GM21576 (cell line): ENCODE data around the gene TFAM.

ENCODE experiments used
- ATAC-seq: cut with Tn5 transposase; IDR thresholded peaks from one replicate; pipeline ENCODE4 v1.9.1; 2021; ENCODE audit warnings: mild to moderate bottlenecking, moderate library complexity; ENCODE audit not compliant: unreplicated experiment

The TFAM gene

DNA sequence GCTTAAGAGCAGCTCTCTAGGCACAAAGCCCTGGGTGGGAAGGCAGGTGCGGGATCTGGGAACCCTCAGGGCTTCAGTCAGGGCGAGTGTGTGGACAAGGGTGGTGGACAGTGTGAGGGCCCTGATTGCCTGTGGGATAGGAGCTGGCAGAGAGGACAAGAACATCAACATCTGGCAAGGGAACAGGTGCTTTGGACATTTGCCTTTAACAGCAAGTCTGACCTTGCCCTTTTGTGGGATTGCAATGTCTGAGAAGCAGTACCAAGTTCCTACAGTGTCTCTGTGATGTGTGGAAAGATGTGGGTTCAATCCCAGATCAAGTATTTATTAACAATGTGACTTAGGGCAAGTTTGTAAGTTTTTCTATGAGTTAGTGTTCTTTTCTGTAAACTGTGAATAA is 46.7 kb downstream of the TFAM start:
- no peak for ATAC-seq

DNA sequence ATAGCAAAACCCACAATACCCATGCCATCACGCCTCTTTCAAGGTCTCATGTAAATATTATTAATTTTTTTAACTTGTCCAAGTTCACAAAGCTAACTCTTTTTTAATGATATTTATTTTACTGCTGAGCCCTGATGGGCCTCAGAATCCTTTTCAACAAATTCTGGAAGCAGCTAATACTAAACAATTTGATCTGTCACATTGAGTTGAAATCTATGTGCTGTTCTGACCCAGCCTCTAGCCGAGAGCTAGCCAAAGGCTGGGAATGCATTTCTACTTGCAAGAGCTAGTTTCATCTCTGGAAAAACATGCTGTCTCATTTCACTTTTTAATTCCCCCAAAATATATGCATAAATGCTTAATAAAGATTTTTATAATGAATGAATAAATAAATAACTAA is 47.9 kb downstream of the TFAM start:
- no peak for ATAC-seq

DNA sequence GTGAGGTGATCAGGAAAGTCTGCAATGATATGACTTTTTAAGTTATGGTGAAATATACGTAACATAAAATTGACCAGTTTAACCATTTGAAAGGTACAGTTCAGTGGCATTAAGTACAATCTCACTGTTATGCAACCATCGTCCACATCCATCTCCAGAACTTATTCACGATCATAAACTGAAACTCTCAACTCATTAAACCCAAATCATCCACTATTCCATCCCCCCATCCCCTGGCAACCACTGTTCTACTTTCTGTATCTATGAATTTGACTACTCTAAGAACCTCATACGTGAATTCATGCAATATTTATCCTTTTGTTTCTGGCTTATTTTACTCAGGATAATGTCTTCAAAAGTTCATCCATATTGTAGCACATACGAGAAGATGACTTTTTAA is 48.4 kb downstream of the TFAM start:
- no peak for ATAC-seq

DNA sequence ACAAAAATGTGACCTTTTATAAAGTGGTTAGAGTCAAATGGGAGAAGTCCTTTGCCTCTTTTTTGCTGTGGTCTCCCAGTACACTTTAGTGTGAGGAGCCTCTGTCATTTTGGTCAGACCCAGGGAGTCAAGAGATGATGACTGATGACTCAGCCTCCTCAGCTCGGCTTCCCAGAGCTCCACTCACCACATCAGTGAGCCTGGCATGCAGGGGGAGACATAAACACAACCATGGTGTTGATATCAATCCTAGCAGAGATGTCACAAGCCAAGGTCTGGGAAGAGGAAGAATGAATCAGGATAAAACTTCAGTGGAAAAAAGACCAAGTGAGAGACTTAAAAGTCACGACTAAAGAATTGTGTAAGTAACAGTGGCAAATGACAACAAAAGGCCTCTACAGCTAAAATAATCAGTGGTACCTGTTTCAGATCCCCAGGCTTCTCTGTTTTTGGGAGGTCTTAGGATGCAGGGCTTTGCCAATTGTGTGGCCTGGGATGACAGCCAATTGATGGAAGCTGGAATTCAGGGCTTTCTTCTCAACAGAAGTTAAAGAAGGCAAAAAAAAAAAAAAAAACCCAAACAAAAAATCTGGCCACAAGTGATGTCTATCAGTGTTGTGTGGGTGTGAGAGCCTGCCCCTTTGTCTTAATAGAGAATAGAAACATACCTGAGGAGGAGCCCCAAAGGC is 50.2 kb downstream of the TFAM start:
- no peak for ATAC-seq

DNA sequence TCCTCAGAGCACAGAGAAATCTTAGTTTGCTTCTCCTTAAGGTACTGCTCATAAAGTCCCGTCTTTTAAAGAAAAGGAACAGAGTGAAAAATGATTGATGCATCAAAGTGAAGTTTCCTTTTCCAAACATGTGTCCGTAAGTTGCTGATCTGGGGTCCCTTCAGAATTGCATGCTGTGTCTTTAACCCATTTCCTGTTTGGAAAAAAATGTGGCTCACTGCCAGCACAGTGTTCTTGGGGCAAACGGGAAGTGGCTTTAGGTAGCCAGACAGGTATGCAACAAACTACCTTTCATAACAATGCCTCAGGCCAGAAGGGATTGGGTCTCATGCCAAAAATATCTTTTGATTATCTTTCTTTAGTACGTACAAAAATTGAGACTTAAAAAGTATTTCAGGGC is 50.9 kb downstream of the TFAM start:
- ATAC-seq = no peak

DNA sequence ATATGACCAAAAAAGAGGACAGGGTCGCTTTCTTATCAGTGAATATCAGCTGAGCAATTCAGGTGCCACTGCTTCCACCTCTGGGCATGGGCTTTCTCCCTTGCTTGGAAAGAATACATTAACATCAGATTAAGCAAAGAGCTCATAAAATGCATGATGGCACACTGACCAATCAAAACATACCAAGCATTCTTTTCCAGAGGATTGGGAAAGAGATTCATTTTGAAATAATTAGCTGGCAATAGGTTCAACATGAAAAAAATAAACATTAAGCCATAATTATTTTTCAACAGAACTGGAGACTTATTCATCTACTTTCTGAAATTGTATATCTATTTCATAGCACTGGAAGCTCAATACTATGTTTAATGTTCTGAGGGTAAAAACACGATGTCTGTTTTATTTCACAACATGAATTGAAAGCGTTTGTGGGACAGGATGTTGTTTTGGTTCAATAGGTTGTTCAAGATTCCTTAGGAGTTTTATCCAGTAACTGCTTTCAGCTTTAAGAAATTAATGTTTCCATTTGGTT is 53.2 kb downstream of the TFAM start:
- ATAC-seq = no peak

DNA sequence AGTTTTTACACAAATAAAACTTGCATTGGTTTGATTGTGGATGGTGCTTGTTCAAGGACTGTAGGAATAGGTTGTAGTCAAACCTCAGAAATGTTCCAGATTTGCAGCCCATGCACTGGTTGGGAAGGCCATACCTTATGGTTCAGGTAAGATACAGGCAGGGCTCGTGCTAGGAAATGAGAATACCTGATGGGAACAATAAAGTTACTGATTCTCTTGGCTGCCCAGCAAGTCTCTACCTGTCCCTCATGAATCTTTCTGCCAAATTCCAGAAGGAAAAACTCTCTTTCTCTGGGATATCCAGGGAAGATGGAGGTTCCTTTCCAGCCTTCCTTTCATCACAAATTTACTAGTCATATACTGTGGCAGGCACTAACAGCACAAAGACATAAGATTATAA is 53.8 kb downstream of the TFAM start:
- ATAC-seq = no peak

DNA sequence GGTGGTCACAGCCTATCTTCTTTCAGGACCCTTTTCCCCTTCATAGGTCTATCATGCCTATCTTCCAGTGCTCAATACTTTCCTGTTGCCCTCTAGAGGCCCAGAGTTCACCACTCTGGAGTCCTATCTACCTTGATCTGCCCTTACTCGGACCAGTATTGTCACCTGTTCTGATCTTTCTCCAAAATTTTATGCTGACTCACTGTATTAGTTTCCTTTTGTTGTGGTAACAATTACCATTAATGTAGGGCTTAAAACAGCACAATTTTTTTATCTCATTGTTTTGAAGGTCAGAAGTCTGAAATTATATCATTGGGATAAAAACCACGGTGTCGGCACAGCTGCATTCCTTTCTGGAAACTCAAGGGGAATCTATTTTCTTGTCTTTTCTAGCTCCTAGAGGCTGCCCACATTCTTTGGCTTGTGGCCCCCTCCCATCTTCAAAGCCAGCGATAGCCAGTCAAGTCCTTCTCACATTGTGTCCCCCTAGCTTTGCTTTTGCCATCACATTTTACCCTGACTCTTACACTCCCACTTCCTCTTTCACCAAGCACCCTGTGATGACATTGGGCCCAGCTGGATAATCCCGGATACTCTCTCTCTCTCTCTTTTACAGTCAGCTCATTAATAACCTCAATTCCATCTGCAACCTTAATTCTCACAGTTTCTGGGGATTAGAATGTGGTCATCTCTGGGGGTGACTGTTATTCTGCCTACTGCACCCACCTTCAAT is 54.6 kb downstream of the TFAM start:
- no peak for ATAC-seq

DNA sequence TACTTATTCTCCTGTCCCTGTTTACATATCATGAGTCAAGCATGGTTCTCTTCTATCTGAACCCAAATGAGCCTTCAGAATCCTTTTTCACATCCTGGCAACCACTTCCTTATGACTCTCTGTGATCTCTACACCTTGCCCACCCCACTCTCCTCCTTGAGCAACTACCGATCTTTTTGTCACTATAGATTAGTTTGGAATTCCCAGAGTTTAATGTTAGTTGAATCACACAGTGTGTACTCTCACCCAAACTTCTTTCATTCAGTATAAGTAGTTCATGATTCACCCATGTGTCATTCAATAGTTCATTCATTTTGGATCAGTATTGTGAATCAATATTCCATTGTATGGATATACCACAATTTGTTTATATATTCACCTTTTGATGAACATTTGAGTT is 55.3 kb downstream of the TFAM start:
- ATAC-seq = no peak

DNA sequence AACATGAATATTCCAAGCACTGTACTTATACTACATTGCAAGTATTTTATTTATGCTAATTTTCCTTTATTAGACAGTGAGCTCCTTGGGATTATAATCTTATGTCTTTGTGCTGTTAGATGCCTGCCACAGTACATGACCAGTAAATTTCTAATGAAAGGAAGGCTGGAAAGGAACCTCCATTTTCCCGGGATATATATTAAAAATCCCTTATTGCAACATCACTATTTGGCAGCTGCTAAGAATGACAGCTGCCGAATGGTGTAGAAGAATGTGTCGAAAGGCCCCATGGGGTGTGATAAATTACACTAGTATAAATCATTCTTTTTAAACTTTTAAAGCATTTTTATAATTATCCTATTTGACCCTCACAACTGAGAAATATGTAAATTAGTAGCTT is 59.1 kb downstream of the TFAM start:
- ATAC-seq = no peak

DNA sequence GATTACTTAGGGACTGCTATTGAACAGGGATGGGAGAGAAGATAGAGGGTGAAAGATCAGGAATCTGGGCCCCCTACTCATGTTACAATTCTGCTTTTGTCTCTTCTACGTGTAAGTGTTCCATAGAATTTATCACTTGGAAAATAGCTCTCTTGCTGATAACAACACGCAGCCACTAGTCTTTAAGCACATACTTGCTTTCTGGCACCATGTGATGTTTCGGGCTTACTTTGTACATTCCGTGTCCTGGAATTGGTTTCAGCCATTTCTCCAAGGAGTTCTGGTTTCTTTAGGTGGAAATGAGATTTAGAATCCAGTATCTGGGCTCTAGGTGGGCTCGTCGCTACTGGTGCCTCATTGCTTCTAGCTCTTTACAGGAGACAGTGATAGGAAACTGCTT is 59.7 kb downstream of the TFAM start:
- ATAC-seq = no peak

DNA sequence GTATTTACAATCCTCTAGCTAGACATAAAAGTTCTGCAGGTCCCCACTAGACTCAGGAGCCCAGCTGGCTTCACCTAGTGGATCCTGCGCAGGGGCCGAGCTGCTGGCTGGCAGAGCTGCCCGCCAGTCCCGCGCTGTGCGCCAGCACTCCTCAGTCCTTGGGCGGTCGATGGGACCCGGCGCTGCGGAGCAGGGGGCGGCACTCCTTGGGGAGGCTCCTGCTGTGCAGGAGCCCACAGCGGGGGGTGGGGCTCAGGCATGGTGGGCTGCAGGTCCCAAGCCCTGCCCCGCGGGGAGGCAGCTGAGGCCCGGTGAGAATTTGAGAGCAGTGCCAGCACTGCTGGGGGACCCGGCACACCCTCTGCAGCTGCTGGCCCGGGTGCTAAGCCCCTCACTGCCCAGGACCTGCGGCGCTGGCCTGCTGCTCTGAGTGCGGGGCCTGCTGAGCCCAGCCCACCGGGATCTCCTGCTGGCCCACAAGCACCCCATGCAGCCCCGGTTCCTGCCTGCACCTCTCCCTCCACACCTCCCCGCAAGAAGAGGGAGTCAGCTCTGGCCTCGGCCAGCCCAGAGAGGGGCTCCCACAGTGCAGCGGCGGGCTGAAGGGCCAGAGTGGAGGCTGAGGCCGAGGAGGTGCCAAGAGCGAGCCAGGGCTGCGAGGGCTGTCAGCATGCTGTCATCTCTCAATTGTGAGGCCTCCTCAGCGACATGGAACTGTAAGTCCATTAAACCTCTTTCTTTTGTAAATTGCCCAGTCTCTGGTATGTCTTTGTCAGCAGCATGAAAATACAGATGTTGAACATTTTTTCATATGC is 63.1 kb downstream of the TFAM start:
- ATAC-seq = no peak
